Measurements from ENCODE around the gene CCDC63. TPM values are rescaled to one million over a fixed set of nuclear protein-coding genes. Genes with fewer than 3 reads are reported as not detected.
"Not testable (repeated sequence)": the region's sequence is repeated elsewhere in the genome, so short reads cannot be mapped to it uniquely, and the experiment has no call there.

CCDC63 gene
- total RNA-seq, 6 donors from 2014 or later, result not detected

DNA sequence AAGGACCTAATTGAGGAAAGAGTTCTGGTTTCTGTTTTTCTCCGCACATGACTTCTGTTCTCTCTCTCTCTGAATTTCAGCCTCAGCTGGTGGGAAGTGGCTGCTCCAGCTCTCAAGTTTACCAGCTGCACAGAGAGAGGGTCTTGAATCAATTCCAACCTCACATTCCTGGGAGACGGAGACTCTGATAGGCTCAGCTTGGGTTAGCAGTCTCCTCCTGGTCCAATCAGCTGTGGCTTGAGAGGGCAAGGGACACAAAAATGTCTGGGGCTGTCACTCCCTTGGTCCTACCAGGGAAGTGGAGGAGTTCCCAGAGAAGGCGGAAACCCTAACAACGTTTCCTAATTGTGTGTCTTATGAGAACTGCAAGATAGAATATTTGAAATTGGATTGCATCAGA is 7.0 kb downstream of the CCDC63 start:
- ATAC-seq (ENCODE audit: low FRiP score in 2 of 2) (peak in 1 of 2 donors; percentile 49), DNase-seq (no peak)
- WGBS, 2 donors, result 45 to 61% methylated on average over 4 of the region's 4 CpGs
- no peak for TF ChIP-seq POLR2A (IDR thresholded peaks at IDR 0.05)
- TF ChIP-seq, protein P1, sequence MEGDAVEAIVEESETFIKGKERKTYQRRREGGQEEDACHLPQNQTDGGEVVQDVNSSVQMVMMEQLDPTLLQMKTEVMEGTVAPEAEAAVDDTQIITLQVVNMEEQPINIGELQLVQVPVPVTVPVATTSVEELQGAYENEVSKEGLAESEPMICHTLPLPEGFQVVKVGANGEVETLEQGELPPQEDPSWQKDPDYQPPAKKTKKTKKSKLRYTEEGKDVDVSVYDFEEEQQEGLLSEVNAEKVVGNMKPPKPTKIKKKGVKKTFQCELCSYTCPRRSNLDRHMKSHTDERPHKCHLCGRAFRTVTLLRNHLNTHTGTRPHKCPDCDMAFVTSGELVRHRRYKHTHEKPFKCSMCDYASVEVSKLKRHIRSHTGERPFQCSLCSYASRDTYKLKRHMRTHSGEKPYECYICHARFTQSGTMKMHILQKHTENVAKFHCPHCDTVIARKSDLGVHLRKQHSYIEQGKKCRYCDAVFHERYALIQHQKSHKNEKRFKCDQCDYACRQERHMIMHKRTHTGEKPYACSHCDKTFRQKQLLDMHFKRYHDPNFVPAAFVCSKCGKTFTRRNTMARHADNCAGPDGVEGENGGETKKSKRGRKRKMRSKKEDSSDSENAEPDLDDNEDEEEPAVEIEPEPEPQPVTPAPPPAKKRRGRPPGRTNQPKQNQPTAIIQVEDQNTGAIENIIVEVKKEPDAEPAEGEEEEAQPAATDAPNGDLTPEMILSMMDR (IDR thresholded peaks at IDR 0.05), result no peak
- peaks cover 0 to 4% (median 0%) of the 10 kb centered on the region in 4 donors for H3K4me1 ChIP-seq
- H3K9me3 ChIP-seq, result no peaks in the 10 kb centered on the region
- no peak overlapping the region for H3K27ac ChIP-seq
- H3K27me3 ChIP-seq, result no peaks in the 10 kb centered on the region
- no peak overlapping the region for H3K4me3 ChIP-seq
- H3K36me3 ChIP-seq, result no peaks in the 10 kb centered on the region

DNA sequence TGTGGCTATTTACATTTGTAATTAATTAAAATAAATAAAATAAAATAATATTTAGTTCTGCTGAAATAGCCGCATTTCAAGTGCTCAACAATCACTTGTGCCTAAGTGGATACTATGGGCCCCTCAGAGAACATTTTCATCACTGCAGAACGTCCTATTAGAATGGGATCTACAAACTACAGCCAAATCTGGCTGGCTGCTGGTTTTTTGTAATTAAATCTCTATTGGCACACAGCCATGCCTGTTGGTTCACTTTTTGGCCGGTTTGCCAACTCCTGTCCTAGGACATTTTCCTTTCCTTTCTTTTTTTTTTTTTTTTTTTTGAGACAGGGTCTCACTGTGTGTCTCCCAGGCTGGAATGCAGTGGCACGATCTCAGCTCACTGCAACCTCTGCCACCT is 9.8 kb downstream of the CCDC63 start:
- Histone ChIP-seq H3K9me3 (no peaks in the 10 kb centered on the region), H3K4me3 (no peak overlapping the region)

DNA sequence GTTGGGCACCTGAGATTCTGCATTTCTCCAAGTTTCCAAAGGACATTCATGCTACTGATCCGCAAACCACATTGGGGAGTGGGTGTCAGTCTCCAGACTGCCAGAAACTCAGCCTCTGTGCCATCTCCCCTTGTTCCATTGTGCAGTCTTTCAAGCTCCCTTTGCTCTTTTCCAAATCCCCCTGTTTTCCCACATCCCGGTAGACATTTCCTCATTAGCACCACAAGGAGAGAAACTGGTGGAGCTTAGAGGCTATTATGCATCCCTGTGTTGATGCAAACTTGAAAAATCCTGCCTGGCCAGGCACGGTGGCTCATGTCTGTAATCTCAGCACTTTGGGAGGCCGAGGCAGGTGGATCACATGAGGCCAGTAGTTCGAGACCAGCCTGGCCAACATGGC is 10.7 kb downstream of the CCDC63 start:
- Histone ChIP-seq H3K36me3 (no peaks in the 10 kb centered on the region), H3K4me1 (peaks cover 0 to 4% (median 0%) of the 10 kb centered on the region in 4 donors), H3K27ac (no peak overlapping the region), H3K27me3 (no peaks in the 10 kb centered on the region), H3K4me3 (no peak overlapping the region), H3K9me3 (no peaks in the 10 kb centered on the region)
- DNase-seq (no peak), ATAC-seq (ENCODE audit: low FRiP score in 2 of 2) (no peak)
- TF ChIP-seq, protein P1 (IDR thresholded peaks at IDR 0.05), result no peak
- TF ChIP-seq EP300 (IDR thresholded peaks at IDR 0.05) (no peak), POLR2A (IDR thresholded peaks at IDR 0.05) (no peak), POLR2AphosphoS5 (IDR thresholded peaks at IDR 0.05) (no peak)
- 77 to 88% methylated on average over 5 of the region's 5 CpGs for WGBS, 2 donors

More for the DNA sequence above, 9.8 kb downstream of the CCDC63 start:
- TF ChIP-seq, protein P1 (IDR thresholded peaks at IDR 0.05), result no peak
- TF ChIP-seq POLR2A (IDR thresholded peaks at IDR 0.05) (no peak), POLR2AphosphoS5 (IDR thresholded peaks at IDR 0.05) (no peak), EP300 (IDR thresholded peaks at IDR 0.05) (no peak)
- no peak for ATAC-seq (ENCODE audit: low FRiP score in 2 of 2)
- no peaks in the 10 kb centered on the region for H3K27me3 ChIP-seq
- no peaks in the 10 kb centered on the region for H3K36me3 ChIP-seq
- 66 to 80% methylated on average over 4 of the region's 4 CpGs for WGBS, 2 donors
- H3K4me1 ChIP-seq, result peaks cover 0 to 4% (median 0%) of the 10 kb centered on the region in 4 donors
- no peak overlapping the region for H3K27ac ChIP-seq
- DNase-seq, result no peak

DNA sequence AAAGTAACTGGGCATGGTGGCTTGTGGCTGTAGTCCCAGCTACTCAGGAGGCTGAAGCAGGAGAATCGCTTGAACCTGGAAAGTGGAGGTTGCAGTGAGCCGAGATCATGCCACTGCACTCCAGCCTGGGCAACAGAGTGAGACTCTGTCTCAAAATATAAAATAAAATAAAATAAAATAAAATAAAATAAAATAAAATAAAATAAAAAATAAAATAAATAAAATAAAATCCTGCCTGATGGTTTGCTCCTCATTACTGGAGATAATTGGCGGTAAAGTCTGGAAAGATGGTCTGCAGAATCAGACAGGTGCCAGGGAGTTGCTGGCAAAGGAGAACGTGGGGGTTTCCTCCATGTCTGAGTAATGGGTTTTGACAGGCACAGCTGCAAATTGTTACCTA is 11.2 kb downstream of the CCDC63 start:
- not testable (repeated sequence) for H3K4me3 ChIP-seq; H3K4me1 ChIP-seq; H3K9me3 ChIP-seq; H3K27ac ChIP-seq; DNase-seq; H3K27me3 ChIP-seq; ATAC-seq (ENCODE audit: low FRiP score in 2 of 2); H3K36me3 ChIP-seq
- WGBS, 2 donors, result 83 to 89% methylated on average over 4 of the region's 4 CpGs

DNA sequence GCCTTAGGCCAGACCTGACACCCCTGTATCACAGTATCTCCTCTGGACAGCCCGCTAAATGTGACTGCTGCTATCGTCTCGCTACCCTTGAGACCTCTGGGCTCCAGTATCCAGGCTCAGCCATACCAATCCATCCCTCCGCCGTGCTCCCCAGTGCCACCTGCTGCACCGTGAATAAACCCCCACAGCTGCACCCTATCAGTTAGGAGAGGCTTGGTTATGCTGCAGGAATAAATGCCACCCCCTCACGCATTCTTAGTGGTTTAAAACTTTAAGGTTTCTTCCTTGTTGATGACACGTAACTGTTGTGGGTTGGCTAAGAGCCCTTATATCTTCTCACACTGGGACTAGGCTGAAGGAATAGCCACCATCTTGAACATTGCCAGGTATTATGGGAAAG is 12.1 kb downstream of the CCDC63 start:
- H3K36me3 ChIP-seq, result no peaks in the 10 kb centered on the region
- DNase-seq (no peak), ATAC-seq (ENCODE audit: low FRiP score in 2 of 2) (no peak)
- H3K4me3 ChIP-seq, result no peak overlapping the region
- 68 to 73% methylated on average over 8 of the region's 8 CpGs for WGBS, 2 donors
- peaks cover 0 to under 1% (median 0%) of the 10 kb centered on the region in 4 donors for H3K4me1 ChIP-seq
- TF ChIP-seq, protein P1 (IDR thresholded peaks at IDR 0.05), result no peak
- TF ChIP-seq POLR2A (IDR thresholded peaks at IDR 0.05) (no peak), POLR2AphosphoS5 (IDR thresholded peaks at IDR 0.05) (no peak), EP300 (IDR thresholded peaks at IDR 0.05) (no peak)
- no peaks in the 10 kb centered on the region for H3K9me3 ChIP-seq
- H3K27me3 ChIP-seq, result no peaks in the 10 kb centered on the region
- H3K27ac ChIP-seq, result no peak overlapping the region
